HG03039 (cell line): ENCODE results near the gene ENAH.

ENCODE experiments used
- ATAC-seq: cut with Tn5 transposase; IDR thresholded peaks from one replicate; pipeline ENCODE4 v1.9.1; 2021; ENCODE audit warnings: mild to moderate bottlenecking, moderate library complexity; ENCODE audit not compliant: unreplicated experiment

Gene ENAH

DNA sequence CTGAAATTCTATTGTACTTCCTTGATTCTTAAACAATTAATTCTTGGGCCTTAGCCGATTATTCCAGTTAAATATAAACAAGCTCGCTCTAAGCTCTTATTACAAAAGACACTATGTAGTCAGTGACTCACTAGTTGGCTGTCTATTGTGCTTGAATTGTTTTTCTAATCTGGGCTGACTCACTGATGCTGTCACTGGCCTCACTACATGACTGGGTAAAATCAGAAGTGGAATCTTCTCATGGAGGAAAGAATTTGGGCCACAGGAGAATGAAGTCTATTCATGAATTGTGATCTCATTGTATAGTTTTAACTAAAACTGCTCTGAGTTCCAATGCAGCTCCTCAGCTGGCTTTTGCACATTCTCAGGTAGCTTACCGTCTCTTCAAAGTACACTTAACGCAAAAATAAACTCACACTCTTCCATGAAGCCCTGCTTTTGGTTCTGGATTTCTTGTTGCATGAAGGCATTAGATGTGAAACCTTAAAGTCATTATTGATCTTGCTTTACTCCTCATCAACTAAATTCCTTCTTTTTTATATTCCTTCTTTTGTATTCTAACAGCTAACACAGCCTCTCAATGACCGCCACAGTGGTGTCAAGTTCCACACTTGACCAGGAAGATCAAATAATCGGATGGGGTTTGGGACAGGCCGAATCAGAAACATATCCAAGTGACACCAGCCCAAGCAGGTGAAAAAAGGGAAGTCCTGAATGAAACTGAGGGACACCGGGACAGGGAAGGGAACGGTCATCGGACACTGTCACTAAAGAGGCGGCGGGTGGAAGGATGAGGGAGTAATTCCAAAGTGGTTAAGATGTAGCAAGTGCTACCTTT lies 144.2 kb downstream of the ENAH start:
- ATAC-seq = no peak

GRCh38 chr1:225506727-225507126 lies 146.2 kb downstream of the ENAH start:
- no peak for ATAC-seq

GRCh38 chr1:225504776-225505175 lies 148.1 kb downstream of the ENAH start:
- no peak for ATAC-seq

DNA sequence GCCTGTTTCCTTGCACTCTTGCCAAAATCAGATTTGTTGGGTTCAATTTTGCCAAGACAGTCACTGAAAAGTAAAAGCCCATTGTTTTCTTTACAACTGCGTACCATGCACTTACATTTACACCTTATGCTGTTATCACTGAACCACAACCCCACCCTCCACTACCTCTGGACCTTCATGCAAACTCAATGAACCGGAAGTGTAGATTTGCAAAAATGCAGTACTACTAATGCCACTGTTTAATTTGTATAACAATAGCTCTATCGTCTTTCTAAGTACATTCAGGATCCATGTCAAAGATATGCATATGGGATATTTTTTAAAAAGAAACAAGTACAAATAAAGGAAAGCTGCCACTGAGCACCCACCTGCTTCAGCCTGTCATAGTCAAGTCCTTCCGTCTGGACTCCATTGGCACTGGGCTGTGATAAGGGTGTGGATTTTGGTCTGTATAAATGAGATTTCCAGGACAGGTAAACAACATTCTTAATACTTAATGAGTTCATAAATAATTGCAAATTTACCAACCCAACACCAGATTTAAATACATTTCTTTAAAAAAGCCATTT lies 152.2 kb downstream of the ENAH start:
- no peak for ATAC-seq

- no peak for ATAC-seq
These were observed 154.3 kb downstream of the ENAH start for GRCh38 chr1:225498549-225499136.

DNA sequence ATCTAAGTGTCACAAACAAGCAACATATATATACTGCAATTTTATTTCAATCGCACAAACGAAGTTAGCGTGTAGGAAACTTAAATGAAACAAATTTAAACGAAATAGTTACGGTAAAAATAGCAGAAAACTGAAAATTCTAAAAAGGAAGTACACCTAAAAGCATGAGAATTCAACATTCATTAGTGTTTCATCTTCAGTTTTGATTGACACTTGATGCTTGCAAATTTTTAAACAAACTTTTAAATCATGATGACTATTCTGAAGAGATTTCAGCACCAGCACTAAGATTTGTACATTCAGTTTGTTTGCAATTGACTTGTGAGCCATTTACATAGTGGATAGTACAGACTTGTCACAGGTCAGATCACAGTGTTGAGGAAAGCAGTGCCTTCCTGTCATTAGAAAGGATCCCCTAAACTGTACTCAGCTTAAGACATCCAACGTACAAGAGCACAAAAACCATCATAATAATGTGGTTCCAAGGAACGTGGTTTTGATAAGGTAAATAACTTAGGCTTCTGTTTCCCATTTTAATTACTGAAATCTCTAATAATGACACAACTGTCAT lies 158.0 kb downstream of the ENAH start:
- ATAC-seq = no peak

DNA sequence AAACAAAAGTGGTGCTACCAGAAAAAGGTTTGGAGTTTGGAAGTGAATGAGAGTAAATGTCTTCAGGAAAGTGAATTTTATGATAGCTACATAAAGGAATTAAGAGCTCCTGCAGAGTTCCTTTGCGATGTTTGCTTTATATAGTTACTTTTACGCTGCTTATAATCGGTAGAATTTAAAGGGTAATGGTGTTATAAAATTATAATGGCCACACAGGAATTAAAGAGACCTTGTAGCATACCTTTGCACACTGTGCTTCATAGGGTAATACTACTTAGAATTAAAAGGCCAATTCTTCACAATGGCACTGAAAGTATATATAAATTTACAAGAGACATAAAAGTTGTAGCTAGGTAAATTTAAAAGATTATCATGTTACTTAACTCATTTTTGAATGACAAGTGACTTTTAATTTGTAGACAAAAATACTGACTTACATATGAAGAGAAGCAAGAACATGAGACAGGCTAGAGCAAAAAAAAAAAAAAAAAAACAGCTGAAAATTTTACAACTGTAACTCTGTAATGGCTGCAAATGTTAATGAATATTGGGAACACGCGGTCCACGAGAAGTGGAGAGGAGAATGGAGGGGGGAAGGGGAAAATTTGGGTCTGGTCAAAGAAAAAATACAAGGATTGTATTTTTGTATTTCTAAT lies 159.2 kb downstream of the ENAH start:
- ATAC-seq = no peak

- ATAC-seq = no peak
These were observed 164.2 kb downstream of the ENAH start for GRCh38 chr1:225488676-225489075.

GRCh38 chr1:225486856-225487255 lies 166.1 kb downstream of the ENAH start:
- ATAC-seq = no peak

- no peak for ATAC-seq
These were observed 166.9 kb downstream of the ENAH start for GRCh38 chr1:225485991-225486530.

GRCh38 chr1:225485226-225485625 lies 167.7 kb downstream of the ENAH start:
- no peak for ATAC-seq

- ATAC-seq = no peak
These were observed 168.2 kb downstream of the ENAH start for GRCh38 chr1:225484657-225485214.

GRCh38 chr1:225483818-225484656 lies 168.9 kb downstream of the ENAH start:
- no peak for ATAC-seq

DNA sequence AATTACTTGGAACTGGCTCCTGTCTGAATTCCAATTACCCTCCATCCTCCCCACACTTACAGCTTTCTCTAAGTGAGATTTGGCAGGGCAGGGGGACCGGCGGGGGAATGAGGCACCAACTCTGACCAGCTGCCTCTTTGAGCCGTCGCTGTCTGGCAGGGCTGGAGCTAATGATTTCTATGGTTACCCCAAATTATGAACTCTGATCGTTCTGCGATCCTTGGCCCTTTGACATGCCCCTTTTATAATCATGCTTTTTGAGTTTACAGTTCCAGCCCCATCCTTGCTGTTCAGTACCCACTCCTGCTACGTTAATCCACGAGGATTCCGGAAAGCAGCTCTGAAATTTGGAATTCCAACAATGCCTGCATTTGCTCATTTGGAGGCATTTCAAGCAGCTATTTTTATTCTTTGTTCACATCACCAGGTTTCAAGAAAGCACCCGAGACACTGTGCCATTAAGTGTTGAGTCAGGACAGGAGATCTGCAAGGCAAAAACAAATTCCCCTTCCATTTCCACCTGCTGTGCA lies 170.4 kb downstream of the ENAH start:
- no peak for ATAC-seq

DNA sequence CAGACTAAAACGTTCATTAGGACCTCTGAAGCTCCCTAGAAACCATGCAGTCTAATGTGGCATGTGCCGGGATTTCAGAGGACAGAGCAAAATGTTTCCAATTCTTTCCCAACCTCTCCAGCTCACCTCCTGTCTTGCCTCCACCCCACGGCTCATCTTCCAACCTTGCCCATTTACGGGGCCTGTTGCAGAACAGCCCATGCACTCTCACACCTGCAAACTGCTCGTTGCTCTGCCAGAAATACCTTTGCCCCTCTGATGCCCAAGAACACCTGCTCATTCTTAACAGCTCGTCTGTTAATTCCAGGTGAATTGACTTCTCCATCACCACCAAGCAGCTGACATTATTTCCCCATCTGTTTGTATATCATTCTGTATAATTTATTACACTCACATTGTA lies 171.2 kb downstream of the ENAH start:
- ATAC-seq = no peak

- no peak for ATAC-seq
These were observed 172.0 kb downstream of the ENAH start for GRCh38 chr1:225480825-225481434.

- ATAC-seq = no peak
These were observed 172.8 kb downstream of the ENAH start for GRCh38 chr1:225479996-225480720.

- no peak for ATAC-seq
These were observed 173.6 kb downstream of the ENAH start for GRCh38 chr1:225479341-225479740.
